Liver (tissue), 9 donors: Measurements from ENCODE around the gene PDGFD. TPM values are rescaled to one million over a fixed set of nuclear protein-coding genes. Genes with fewer than 3 reads are reported as not detected.

Experiments used
- DNase-seq: peaks from one replicate; pipeline ENCODE4 v3.0.0-alpha.2; 2017; ENCODE audit warnings: low spot score
- H3K27ac ChIP-seq, 2 donors: one replicate each; pipeline ENCODE4 v1.7.0; 2013; ENCODE audit warnings: inconsistent platforms in 2 of 2, low read length in 2 of 2, control low read depth in 1 of 2, low read depth in 1 of 2, mild to moderate bottlenecking in 1 of 2
- H3K27me3 ChIP-seq, 4 donors: one replicate each; pipeline versions ENCODE4 v1.6.1 to v1.7.0; 2013; ENCODE audit warnings: low read length in 3 of 4, inconsistent platforms in 1 of 4, mild to moderate bottlenecking in 1 of 4, moderate library complexity in 1 of 4; ENCODE audit not compliant: control insufficient read depth in 4 of 4, insufficient read depth in 4 of 4
- H3K36me3 ChIP-seq, 4 donors: one replicate each; pipeline versions ENCODE4 v1.6.1 to v1.7.0; 2013; ENCODE audit warnings: low read length in 3 of 4, mild to moderate bottlenecking in 3 of 4, low read depth in 1 of 4, moderate library complexity in 1 of 4; ENCODE audit not compliant: control insufficient read depth in 4 of 4, insufficient read depth in 3 of 4
- H3K4me1 ChIP-seq, 4 donors: one replicate each; pipeline versions ENCODE4 v1.6.1 to v1.7.0; 2013; ENCODE audit warnings: low read length in 3 of 4, mild to moderate bottlenecking in 3 of 4, moderate library complexity in 1 of 4; ENCODE audit not compliant: control insufficient read depth in 4 of 4, insufficient read depth in 4 of 4
- H3K4me3 ChIP-seq, 3 donors: one replicate each; pipeline versions ENCODE4 v1.6.1 to v1.7.0; 2013; ENCODE audit warnings: low read length in 3 of 3, control low read depth in 1 of 3, low read depth in 1 of 3, mild to moderate bottlenecking in 1 of 3
- H3K9ac ChIP-seq, 2 donors: one replicate each; pipeline ENCODE4 v1.7.0; 2013; ENCODE audit warnings: low read length in 2 of 2, mild to moderate bottlenecking in 2 of 2, moderate library complexity in 2 of 2, control low read depth in 1 of 2, low read depth in 1 of 2
- H3K9me3 ChIP-seq, 4 donors: one replicate each; pipeline versions ENCODE4 v1.6.1 to v1.7.0; 2013; ENCODE audit warnings: low read length in 3 of 4; ENCODE audit not compliant: control insufficient read depth in 4 of 4
- FOXA1 ChIP-seq: IDR thresholded peaks from 2 replicates; pipeline ENCODE4 v1.6.1; 2016; ENCODE audit warnings: antibody characterized with exemption
- FOXA2 ChIP-seq: IDR thresholded peaks from 2 replicates; pipeline ENCODE4 v1.6.1; 2016; ENCODE audit warnings: antibody characterized with exemption
- HNF4A ChIP-seq, 2 donors: conservative IDR thresholded peaks; 2 replicates each; pipeline ENCODE4 v1.6.1; 2016; ENCODE audit warnings: antibody characterized with exemption in 2 of 2, mild to moderate bottlenecking in 2 of 2
- JUND ChIP-seq, 2 donors: IDR thresholded peaks; 2 replicates each; pipeline ENCODE4 v1.6.1; 2016; ENCODE audit warnings: antibody characterized with exemption in 2 of 2
- RXRA ChIP-seq, 2 donors: IDR thresholded peaks; 2 replicates each; pipeline ENCODE4 v1.6.1; 2017 to 2018; ENCODE audit warnings: antibody characterized with exemption in 2 of 2, mild to moderate bottlenecking in 1 of 2
- TAF1 ChIP-seq: conservative IDR thresholded peaks from 2 replicates; pipeline ENCODE4 v1.6.1; 2016; ENCODE audit warnings: antibody characterized with exemption, mild to moderate bottlenecking
- WGBS: extraction: QIAGEN DNeasy Blood & Tissue Kit; methylation state at CpG from one replicate; pipeline ENCODE4 v1.1.7; 2013; 5-methylcytosine and 5-hydroxymethylcytosine counted together
- polyA plus RNA-seq, 2 donors: library from polyadenylated mRNA; stranded (reverse) in 1 of 2; unstranded in 1 of 2; fragments of 200-250 nt in 1 of 2; fragments of >200 nt in 1 of 2; fragmentation: Nextera tagmentation in 1 of 2; extraction: Ambion mirVana in 1 of 2; gene quantifications; one replicate each; pipeline versions ENCODE4 v1.2.1 to v1.2.3, GENCODE V29; 2013 to 2015
- total RNA-seq, 2 donors: library from RNA; depleted of rRNA; stranded (reverse); fragments of >200 nt; gene quantifications; one replicate each; pipeline ENCODE4 v1.2.3, GENCODE V29; 2014
- TF ChIP-seq, protein P1 (sequence below): IDR thresholded peaks from 2 replicates; pipeline ENCODE4 v1.6.1; 2016; ENCODE audit warnings: antibody characterized with exemption
- TF ChIP-seq, protein P2 (sequence below): fragments of 150-350 bp; IDR thresholded peaks from 2 replicates; pipeline ENCODE4 v1.5.1; 2017; ENCODE audit warnings: improper control_type of control experiment, low read depth, low read length; ENCODE audit not compliant: missing input control
- TF ChIP-seq, protein P3 (sequence below): IDR thresholded peaks from 2 replicates; pipeline ENCODE4 v1.6.1; 2016; ENCODE audit warnings: antibody characterized with exemption, mild to moderate bottlenecking
- donor health status: healthy.
- donor health status: healthy.
- donor health status: healthy.
- donor health status: healthy.
- donor health status: healthy.

Gene PDGFD
- total and polyA plus RNA-seq, 4 donors = 1.0 to 3.3 (median 2.1) TPM

DNA sequence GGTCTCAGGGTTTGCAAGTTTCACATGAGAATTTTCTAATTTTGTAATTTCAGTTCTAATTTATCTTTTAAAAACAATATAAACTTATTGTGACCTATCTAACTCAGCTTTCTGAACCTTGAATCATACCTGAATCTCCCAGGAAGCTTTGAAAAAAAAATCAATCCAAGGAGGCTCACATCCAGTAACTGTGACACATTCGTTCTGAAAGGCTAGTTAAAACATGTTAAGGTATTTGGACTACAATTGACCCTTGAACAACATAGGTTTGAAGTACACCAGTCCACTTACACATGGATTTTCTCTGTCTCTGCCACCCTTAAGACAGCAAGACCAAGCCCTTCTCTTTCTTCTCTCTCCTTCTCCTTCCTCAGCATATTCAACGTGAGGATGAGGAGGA is 87.5 kb downstream of the PDGFD start:
- H3K9ac ChIP-seq = no peak overlapping the region
- WGBS = 61% methylated on average over 2 of the region's 2 CpGs
- H3K9me3 ChIP-seq = no peaks in the 10 kb centered on the region
- no peak overlapping the region for H3K27ac ChIP-seq
- DNase-seq = no peak
- no peaks in the 10 kb centered on the region for H3K27me3 ChIP-seq
- no peaks in the 10 kb centered on the region for H3K36me3 ChIP-seq
- TF ChIP-seq HNF4A (conservative IDR thresholded peaks at IDR 0.05) (no peak), TAF1 (no peak), FOXA2 (no peak), FOXA1 (no peak), JUND (IDR thresholded peaks at IDR 0.05) (no peak)
- TF ChIP-seq, protein P1, sequence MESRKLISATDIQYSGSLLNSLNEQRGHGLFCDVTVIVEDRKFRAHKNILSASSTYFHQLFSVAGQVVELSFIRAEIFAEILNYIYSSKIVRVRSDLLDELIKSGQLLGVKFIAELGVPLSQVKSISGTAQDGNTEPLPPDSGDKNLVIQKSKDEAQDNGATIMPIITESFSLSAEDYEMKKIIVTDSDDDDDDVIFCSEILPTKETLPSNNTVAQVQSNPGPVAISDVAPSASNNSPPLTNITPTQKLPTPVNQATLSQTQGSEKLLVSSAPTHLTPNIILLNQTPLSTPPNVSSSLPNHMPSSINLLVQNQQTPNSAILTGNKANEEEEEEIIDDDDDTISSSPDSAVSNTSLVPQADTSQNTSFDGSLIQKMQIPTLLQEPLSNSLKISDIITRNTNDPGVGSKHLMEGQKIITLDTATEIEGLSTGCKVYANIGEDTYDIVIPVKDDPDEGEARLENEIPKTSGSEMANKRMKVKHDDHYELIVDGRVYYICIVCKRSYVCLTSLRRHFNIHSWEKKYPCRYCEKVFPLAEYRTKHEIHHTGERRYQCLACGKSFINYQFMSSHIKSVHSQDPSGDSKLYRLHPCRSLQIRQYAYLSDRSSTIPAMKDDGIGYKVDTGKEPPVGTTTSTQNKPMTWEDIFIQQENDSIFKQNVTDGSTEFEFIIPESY = no peak
- TF ChIP-seq, protein P2, sequence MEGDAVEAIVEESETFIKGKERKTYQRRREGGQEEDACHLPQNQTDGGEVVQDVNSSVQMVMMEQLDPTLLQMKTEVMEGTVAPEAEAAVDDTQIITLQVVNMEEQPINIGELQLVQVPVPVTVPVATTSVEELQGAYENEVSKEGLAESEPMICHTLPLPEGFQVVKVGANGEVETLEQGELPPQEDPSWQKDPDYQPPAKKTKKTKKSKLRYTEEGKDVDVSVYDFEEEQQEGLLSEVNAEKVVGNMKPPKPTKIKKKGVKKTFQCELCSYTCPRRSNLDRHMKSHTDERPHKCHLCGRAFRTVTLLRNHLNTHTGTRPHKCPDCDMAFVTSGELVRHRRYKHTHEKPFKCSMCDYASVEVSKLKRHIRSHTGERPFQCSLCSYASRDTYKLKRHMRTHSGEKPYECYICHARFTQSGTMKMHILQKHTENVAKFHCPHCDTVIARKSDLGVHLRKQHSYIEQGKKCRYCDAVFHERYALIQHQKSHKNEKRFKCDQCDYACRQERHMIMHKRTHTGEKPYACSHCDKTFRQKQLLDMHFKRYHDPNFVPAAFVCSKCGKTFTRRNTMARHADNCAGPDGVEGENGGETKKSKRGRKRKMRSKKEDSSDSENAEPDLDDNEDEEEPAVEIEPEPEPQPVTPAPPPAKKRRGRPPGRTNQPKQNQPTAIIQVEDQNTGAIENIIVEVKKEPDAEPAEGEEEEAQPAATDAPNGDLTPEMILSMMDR = no peak
- H3K4me3 ChIP-seq = no peak overlapping the region
- no peaks in the 10 kb centered on the region for H3K4me1 ChIP-seq

DNA sequence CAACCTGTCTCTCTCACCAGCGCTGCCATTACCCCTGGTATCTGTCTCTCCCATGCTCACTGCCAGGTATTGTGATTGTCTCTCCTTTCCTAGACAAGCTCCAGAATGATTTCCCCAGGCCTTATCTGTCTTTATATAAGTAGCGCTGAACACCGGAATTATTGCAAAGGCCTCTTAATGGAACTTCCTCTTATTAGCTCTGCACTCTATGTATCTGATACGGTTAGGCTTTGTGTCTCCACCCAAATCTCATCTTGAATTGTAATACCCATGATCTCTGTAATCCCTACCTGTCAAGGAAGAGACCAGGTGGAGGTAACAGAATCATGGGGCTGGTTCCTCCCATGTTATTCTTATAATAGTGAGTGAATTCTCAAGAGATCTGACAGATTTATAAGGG is 88.2 kb downstream of the PDGFD start:
- H3K4me1 ChIP-seq = no peaks in the 10 kb centered on the region
- H3K27me3 ChIP-seq = no peaks in the 10 kb centered on the region
- H3K27ac ChIP-seq = no peak overlapping the region
- no peak for TF ChIP-seq JUND (IDR thresholded peaks at IDR 0.05)
- no peaks in the 10 kb centered on the region for H3K36me3 ChIP-seq
- H3K9me3 ChIP-seq = no peaks in the 10 kb centered on the region
- 83% methylated on average over 4 of the region's 4 CpGs for WGBS
- no peak for DNase-seq
- H3K9ac ChIP-seq = no peak overlapping the region
- no peak overlapping the region for H3K4me3 ChIP-seq

DNA sequence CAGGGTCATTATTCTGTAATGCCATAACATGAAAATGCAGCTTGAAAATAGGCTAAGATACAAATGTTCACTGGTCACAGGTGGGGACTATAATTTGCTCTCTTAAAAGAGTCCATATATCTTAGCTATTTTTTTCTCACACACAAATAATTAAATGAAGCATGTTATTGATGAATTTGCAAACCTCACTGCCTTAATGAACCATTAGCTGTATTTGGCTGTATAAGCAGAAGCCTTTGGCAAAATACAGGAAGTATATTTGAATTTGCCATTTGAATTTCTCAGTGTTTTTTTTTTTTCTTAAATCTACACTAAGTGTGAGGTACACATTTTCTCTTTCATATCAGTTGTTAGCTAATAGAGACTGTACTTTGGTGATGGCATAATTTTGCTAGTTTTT is 88.9 kb downstream of the PDGFD start:
- TF ChIP-seq RXRA (IDR thresholded peaks at IDR 0.05) = no peak
- H3K4me1 ChIP-seq = no peaks in the 10 kb centered on the region
- no peaks in the 10 kb centered on the region for H3K9me3 ChIP-seq
- no peaks in the 10 kb centered on the region for H3K27me3 ChIP-seq
- no peak overlapping the region for H3K4me3 ChIP-seq
- H3K36me3 ChIP-seq = no peaks in the 10 kb centered on the region
- no peak for DNase-seq
- H3K9ac ChIP-seq = no peak overlapping the region
- H3K27ac ChIP-seq = no peak overlapping the region

DNA sequence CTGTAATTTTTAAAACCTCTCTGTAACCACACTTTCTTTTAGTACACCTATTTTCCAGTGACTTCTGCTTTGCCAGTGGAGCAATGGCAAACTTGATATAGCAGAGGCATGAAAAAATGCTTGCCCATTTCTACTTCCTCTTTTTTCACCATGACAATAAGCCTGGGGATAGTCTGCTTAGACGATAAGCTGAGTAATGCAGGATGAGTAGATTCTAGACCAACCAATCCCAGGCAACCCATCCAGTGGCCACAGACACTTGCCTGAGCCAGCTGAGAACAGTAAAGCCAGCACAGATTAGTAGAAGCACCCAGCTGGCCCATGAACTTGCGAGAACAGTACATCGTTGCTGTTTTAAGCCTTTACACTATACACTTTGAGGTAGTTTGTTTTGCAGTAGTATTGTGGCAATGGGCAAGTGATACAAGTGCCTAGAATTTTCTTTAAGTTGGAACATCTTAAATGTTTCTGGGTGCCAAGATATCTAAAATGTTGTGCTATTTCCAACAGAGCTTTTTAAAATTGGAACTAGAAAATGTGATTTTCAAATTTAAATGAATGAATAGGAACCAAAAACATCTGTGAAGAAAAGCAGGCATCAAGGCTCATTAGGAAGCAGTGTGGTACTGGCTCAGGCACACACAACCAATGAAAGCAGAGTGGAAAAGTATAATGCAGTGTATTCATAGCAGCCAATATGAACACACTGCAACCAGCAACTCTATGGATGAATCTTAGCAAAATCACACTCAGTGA is 89.8 kb downstream of the PDGFD start:
- no peak for DNase-seq
- Histone ChIP-seq H3K27me3 (no peaks in the 10 kb centered on the region), H3K4me1 (no peaks in the 10 kb centered on the region), H3K27ac (no peak overlapping the region), H3K9me3 (no peaks in the 10 kb centered on the region), H3K36me3 (no peaks in the 10 kb centered on the region), H3K9ac (no peak overlapping the region), H3K4me3 (no peak overlapping the region)
- 65% methylated on average over 3 of the region's 3 CpGs for WGBS
- TF ChIP-seq, protein P3, sequence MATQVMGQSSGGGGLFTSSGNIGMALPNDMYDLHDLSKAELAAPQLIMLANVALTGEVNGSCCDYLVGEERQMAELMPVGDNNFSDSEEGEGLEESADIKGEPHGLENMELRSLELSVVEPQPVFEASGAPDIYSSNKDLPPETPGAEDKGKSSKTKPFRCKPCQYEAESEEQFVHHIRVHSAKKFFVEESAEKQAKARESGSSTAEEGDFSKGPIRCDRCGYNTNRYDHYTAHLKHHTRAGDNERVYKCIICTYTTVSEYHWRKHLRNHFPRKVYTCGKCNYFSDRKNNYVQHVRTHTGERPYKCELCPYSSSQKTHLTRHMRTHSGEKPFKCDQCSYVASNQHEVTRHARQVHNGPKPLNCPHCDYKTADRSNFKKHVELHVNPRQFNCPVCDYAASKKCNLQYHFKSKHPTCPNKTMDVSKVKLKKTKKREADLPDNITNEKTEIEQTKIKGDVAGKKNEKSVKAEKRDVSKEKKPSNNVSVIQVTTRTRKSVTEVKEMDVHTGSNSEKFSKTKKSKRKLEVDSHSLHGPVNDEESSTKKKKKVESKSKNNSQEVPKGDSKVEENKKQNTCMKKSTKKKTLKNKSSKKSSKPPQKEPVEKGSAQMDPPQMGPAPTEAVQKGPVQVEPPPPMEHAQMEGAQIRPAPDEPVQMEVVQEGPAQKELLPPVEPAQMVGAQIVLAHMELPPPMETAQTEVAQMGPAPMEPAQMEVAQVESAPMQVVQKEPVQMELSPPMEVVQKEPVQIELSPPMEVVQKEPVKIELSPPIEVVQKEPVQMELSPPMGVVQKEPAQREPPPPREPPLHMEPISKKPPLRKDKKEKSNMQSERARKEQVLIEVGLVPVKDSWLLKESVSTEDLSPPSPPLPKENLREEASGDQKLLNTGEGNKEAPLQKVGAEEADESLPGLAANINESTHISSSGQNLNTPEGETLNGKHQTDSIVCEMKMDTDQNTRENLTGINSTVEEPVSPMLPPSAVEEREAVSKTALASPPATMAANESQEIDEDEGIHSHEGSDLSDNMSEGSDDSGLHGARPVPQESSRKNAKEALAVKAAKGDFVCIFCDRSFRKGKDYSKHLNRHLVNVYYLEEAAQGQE = no peak
- TF ChIP-seq, protein P2 = no peak
- no peak for TF ChIP-seq RXRA (IDR thresholded peaks at IDR 0.05)
- TF ChIP-seq, protein P1 = no peak
